HepG2 (cell line): ENCODE results near the gene RMND5A.

ENCODE experiments used
- POLR2A ChIP-seq, 2 experiments: IDR thresholded peaks; 2 replicates each; pipeline ENCODE4 v1.6.1; 2011; ENCODE audit warnings: low read depth in 2 of 2, low read length in 2 of 2, mild to moderate bottlenecking in 1 of 2, moderate library complexity in 1 of 2; ENCODE audit not compliant: insufficient read depth in 1 of 2
- YY1 ChIP-seq: IDR thresholded peaks from 2 replicates; pipeline ENCODE4 v1.6.1; 2011; ENCODE audit warnings: low read length, low read depth, moderate library complexity, mild to moderate bottlenecking; ENCODE audit not compliant: insufficient read depth, insufficient replicate concordance

DNA sequence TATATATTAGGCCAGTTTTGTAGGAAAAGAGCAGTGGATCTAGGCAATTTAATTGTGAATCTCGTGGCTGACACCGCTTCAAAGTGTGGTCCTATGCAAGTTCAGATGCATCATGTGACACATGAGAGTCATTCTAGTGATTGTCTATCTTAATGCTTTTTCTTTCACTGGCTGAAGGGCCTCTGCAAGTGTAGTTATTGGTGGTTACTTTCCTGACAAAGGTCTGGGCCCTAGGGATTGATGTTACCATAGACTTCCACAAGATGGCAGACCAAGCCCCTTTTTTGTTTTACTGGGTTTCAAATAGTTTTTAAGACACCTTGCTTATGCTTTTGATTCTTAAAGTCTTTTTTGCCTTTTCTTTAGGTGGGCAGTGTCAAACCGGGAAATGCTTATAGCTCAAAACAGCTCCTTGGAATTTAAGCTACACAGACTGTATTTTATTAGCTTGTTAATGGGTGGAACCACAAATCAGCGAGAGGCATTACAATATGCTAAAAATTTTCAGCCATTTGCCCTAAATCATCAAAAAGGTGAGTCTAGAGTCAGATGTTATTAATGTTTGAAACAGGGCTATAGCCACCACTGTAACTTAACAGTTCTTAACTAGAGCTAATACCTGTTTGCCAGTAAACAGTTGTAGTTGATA lies 44.7 kb downstream of the RMND5A start:
- TF ChIP-seq POLR2A (IDR thresholded peaks at IDR 0.05; ENCODE audit: insufficient read depth in 1 of 2, low read depth in 2 of 2, low read length in 2 of 2) (no peak), YY1 (no peak)
